NOMO-1 (cell line): ENCODE results near the gene FBXW7.

Source experiments
- DNase-seq, 2 experiments: peaks; one replicate each; lab custom pipeline; 2025; ENCODE audit not compliant: unreplicated experiment in 2 of 2; lab: John Stamatoyannopoulos, UW

The FBXW7 gene

GRCh38 chr4:152348670-152349069 is 187.2 kb downstream of the FBXW7 start:
- DNase-seq, result peak; percentile 14 to 59

- DNase-seq, result no peak
These were observed 188.9 kb downstream of the FBXW7 start for GRCh38 chr4:152346979-152347378.

- no peak for DNase-seq
These were observed 189.4 kb downstream of the FBXW7 start for GRCh38 chr4:152346526-152346925.

- no peak for DNase-seq
These were observed 191.9 kb downstream of the FBXW7 start for GRCh38 chr4:152344001-152344400.

- DNase-seq, result no peak
These were observed 193.6 kb downstream of the FBXW7 start for GRCh38 chr4:152342293-152342692.

GRCh38 chr4:152340818-152341217 is 195.1 kb downstream of the FBXW7 start:
- no peak for DNase-seq

GRCh38 chr4:152339576-152339975 is 196.3 kb downstream of the FBXW7 start:
- no peak for DNase-seq

- peak in 1 of 2 experiments; percentile 18 for DNase-seq
These were observed 201.0 kb downstream of the FBXW7 start for GRCh38 chr4:152334931-152335330.

GRCh38 chr4:152331042-152331441 is 204.8 kb downstream of the FBXW7 start:
- no peak for DNase-seq

GRCh38 chr4:152328582-152328981 is 207.3 kb downstream of the FBXW7 start:
- DNase-seq, result no peak

GRCh38 chr4:152327606-152328453 is 208.1 kb downstream of the FBXW7 start:
- no peak for DNase-seq

- no peak for DNase-seq
These were observed 210.1 kb downstream of the FBXW7 start for GRCh38 chr4:152325831-152326230.

- DNase-seq, result no peak
These were observed 212.7 kb downstream of the FBXW7 start for GRCh38 chr4:152323221-152323620.

- no peak for DNase-seq
These were observed 213.2 kb downstream of the FBXW7 start for GRCh38 chr4:152322656-152323055.

GRCh38 chr4:152321923-152322322 is 214.0 kb downstream of the FBXW7 start:
- no peak for DNase-seq

GRCh38 chr4:152321398-152321797 is 214.5 kb downstream of the FBXW7 start:
- no peak for DNase-seq

- no peak for DNase-seq
These were observed 218.9 kb downstream of the FBXW7 start for GRCh38 chr4:152316969-152317368.

GRCh38 chr4:152310257-152310656 is 225.6 kb downstream of the FBXW7 start:
- no peak for DNase-seq

GRCh38 chr4:152309418-152309817 is 226.5 kb downstream of the FBXW7 start:
- no peak for DNase-seq

- DNase-seq, result no peak
These were observed 226.9 kb downstream of the FBXW7 start for GRCh38 chr4:152308951-152309350.

GRCh38 chr4:152307669-152308068 is 228.2 kb downstream of the FBXW7 start:
- no peak for DNase-seq

GRCh38 chr4:152306541-152306940 is 229.4 kb downstream of the FBXW7 start:
- DNase-seq, result no peak

- DNase-seq, result peak; percentile 29 to 44
These were observed 231.7 kb downstream of the FBXW7 start for GRCh38 chr4:152304220-152304619.
